HG02970 (cell line): ENCODE results near the gene OR2Y1.
"Not testable (repeated sequence)": the region's sequence is repeated elsewhere in the genome, so short reads cannot be mapped to it uniquely, and the experiment has no call there.

ENCODE experiments used
- ATAC-seq: cut with Tn5 transposase; IDR thresholded peaks from one replicate; pipeline ENCODE4 v1.9.1; 2021; ENCODE audit warnings: mild to moderate bottlenecking, moderate library complexity, moderate number of reproducible peaks; ENCODE audit not compliant: unreplicated experiment, low FRiP score

OR2Y1 gene, protein sequence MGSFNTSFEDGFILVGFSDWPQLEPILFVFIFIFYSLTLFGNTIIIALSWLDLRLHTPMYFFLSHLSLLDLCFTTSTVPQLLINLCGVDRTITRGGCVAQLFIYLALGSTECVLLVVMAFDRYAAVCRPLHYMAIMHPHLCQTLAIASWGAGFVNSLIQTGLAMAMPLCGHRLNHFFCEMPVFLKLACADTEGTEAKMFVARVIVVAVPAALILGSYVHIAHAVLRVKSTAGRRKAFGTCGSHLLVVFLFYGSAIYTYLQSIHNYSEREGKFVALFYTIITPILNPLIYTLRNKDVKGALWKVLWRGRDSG

DNA sequence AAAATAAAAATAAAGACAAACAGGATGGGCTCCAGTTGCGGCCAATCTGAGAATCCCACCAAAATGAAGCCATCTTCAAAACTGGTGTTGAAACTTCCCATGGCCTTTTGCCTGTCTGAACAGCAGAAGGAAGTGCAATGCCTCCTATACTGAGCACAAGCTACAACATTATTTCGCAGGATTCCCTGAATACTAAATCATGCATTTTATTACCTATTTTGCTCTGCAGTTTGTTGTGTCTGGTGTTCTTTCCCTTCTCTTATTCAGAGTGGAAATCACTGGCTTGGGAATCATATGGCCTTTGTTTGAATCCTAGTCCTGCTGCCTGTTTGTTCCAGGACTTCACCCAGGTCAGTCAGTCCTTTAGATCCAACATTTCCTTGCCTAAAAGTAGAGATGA lies at the start of gene OR2Y1:
TSS of gene OR2Y1 (minus strand) at position 101 of the 400 bp plus-strand sequence. CDS start at position 101, 0 bp downstream.
- no peak for ATAC-seq

DNA sequence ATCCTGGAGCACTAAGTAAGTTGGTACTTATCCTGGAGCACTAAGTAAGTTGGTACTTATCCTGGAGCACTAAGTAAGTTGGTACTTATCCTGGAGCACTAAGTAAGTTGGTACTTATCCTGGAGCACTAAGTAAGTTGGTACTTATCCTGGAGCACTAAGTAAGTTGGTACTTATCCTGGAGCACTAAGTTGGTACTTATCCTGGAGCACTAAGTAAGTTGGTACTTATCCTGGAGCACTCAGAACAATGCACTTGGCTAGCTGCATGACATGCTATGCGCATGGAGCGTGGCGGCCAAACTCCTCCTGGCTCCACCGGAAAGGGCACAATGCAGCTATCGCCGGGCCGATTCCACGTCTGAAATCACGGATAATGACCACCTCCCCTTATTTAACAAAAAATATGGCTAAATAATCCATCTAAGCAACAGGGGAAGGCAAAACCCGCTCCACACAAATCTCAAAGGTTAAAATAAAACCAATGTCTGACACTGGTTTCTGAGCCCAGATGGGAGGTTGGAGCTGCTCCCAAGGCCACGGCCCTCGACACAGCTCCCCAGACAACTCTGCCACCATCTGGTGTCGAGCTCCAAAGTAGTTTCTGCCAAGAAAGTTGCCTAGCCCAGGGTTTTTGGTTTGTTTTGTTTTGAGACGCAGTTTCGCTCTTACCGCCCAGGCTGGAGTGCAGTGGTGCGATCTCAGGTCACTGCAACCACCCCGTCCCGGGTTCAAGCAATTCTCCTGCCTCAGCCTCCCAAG lies 49.0 kb upstream of the OR2Y1 start:
- not testable (repeated sequence) for ATAC-seq

GRCh38 chr5:180787711-180788431 lies 48.0 kb upstream of the OR2Y1 start:
- no peak for ATAC-seq

DNA sequence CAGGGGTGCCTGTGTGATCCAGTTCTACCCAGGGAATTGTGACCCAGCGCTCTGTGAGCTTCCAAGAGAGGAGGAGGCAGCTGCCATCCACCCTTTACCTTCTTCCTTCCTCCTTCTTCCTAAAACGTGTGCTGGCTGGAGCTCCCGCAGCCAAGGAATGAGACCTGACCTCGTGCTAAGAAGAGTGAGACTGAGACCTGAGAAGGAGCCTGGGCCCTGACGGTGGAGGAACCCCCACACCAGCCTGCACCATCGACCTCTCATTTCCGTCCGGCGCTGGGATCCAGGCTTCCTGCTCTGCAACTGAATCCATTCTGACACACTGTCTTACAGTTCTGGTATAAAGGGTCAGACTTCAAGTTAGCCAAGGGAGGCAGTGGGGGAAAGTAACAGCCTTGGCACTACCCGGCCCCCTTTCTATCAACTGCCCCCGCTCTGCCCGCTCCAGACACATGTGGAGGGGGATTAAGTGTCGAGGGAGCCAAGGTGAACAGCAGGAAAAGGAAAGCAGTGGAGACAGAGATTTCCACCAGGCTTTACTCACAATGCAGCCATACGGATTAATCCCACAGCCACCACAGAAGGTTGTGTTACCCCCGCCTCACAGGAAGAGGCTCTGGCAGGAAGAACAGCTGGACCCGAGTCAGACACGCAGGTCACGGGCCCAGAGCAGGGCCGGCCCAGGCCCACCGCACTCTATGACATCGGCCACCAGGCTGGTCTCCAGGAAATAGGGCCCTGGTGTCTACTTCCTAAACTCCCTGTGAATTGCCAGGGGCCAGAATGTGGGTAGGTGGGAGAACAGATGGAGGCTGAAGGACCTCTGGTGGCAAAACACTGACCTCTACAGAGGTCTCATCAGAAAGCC lies 46.9 kb upstream of the OR2Y1 start:
- ATAC-seq, result no peak

- ATAC-seq, result no peak
Observed at GRCh38 chr5:180785794-180786221, 46.0 kb upstream of the OR2Y1 start.

DNA sequence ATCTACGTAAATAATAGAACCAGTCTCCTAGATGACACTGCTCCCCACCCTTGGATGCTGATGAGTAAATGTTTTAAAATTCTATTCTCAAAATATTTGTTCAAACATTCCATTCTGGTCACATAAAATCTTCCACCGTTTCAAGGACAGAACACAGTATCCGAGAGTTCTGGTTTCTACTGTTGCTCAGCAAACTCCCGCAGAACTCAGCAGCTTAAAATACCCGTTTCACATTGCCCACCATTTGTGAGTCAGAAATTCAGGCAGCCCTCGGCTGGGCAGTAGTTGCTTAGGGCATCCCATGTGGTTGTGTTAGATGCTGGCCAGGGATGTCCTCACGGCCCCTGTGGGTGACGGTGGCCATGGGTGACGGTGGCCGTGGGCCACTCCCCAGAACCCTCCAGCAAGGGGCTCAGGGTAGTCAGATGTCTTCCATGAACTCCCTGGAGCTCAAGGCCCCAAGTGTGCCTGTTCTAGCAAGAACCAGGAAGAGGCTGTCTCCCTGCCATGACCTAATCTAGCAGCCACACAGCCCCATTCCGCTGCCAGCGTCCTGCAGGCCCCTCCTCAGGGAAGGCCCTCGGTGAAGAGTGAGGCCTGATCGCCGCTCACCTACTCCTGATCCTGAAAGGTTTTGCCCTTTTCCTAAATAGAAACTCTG lies 45.4 kb upstream of the OR2Y1 start:
- ATAC-seq, result no peak

DNA sequence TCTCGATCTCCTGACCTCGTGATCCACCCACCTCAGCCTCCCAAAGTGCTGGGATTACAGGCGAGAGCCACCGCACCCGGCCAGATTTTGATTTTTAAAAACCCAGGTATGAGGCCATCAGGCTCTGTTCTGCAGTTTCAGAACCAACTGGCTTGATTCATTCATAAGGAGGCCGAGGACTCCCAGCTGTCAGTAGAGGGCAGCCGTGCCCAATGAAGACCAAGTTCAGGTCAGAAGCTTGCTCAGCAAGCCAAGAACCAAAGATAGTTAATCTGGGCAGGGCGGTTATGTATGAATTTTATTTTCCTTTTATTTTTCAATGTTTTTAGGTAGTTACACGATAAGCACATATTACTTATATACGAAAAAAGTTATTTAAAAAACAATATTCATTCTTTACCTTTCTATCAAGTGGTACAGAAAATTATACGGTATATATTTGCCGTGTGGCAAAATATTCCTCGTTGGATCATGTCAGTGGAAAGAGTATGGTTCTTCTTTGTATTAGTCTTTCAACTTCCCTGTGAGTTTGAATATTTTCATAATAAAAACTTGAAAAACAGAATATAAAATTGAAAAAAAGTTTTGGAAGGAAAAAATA lies 44.7 kb upstream of the OR2Y1 start:
- no peak for ATAC-seq

DNA sequence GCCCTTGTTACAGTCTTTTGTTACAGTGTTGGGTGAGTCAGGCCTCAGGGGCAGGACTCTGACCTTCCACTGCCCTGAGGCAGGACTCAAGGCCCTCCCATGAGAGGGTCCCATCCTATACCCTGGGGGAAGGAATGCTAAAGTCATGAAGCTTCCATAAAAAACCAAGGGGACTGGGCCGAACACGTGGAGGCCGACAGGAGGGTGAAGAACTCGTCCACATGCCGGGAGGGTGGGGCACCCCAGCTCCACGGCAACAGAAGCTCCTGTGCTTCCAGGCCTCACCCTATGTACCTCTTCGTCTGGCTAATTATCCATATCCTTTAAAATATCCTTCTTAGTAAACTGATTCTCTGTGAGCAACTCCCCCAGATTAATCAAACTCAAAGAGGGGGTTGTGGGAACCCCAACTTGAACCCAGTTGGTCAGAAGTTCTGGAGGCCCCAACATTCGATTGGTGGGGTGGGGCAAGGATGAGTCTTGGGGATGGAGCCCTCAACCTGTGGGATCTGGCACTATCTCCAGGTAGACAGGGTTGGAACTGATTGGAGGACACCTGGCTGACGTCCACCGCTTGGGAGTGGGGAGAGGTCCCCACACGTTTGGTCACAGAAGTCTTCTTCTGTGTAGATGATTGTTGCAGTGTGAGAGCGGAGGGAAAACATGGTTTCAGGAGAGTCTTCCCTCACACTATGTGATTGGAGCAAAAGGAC lies 43.6 kb upstream of the OR2Y1 start:
- ATAC-seq, result no peak

- no peak for ATAC-seq
Observed at GRCh38 chr5:180782748-180783147, 42.9 kb upstream of the OR2Y1 start.

GRCh38 chr5:180781900-180782326 lies 42.1 kb upstream of the OR2Y1 start:
- ATAC-seq, result not testable (repeated sequence)

DNA sequence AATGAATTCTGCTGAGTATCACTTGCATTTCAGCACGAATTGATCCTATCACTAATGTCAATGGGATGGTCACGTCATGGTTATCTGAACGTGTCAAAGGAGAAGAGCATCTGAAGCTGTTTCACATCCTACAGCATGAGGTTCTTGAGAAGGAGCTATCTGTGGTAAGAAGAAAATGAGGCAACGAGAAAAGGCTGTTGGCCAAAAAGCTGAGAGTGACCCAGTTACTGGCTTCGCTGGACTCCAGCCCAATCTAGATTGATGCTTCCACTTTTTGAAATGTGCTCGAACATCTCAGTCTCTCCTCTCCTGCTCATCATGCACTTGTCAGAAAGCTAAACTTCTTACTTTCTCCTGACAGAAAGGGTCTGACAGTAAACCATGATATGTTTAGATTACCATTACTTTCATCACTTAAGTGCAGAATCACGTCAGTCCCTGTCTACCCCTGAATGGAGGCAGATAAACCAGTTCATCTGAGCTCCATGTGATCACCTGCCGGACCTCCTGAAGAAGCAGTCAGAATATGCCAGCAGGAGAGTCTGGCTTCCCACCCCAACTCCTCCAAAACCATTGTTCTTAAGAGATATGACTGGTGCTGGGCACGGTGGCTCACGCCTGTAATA lies 40.2 kb upstream of the OR2Y1 start:
- ATAC-seq, result no peak

- no peak for ATAC-seq
Observed at GRCh38 chr5:180777475-180777874, 37.6 kb upstream of the OR2Y1 start.

- ATAC-seq, result no peak
Observed at GRCh38 chr5:180776376-180776775, 36.5 kb upstream of the OR2Y1 start.

- ATAC-seq, result no peak
Observed at GRCh38 chr5:180775624-180776023, 35.8 kb upstream of the OR2Y1 start.

DNA sequence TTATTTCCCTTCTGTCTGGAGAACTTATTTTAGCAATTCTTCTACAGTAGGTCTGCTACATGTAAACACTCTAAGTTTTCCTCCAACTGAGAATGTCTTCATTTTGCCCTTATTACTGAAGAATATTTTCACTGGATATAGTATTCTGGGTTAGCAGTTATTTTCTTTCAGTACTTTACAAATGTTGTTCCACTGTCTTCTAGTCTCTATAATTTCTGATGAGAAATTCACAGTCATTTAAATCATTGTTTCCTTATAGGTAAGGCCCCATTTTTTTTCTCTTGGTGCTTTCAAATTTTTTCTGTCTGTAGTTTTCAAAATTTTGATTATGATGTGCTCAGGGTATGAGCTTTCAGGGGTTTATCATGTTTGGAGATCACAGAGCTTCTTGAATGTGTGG lies 32.0 kb upstream of the OR2Y1 start:
- no peak for ATAC-seq

GRCh38 chr5:180769821-180770220 lies 30.0 kb upstream of the OR2Y1 start:
- no peak for ATAC-seq

- ATAC-seq, result no peak
Observed at GRCh38 chr5:180755601-180756000, 15.7 kb upstream of the OR2Y1 start.

GRCh38 chr5:180744253-180744652 lies 4.4 kb upstream of the OR2Y1 start:
- ATAC-seq, result no peak
